ENCODE data around the gene MCC.

DNA sequence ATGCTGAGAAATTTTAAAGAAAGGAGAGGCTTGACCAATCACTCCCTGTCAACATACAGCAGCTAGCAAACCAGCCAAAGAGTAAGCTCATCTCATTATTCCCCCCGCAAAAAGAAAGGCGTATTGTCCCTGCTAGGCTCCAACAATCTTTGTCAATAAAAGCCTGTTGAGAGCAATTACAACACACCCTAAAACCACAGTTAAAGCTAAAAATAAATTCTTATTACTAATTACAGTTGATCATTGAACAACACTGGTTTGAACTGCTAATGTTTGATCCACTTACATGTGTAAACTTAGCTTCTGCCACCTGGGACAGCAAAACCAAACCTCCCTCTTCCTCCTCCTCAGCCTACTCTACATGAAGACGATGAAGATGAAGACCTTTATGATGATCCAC, 204.7 kb downstream of the MCC start:
- TF ChIP-seq, protein P1, sequence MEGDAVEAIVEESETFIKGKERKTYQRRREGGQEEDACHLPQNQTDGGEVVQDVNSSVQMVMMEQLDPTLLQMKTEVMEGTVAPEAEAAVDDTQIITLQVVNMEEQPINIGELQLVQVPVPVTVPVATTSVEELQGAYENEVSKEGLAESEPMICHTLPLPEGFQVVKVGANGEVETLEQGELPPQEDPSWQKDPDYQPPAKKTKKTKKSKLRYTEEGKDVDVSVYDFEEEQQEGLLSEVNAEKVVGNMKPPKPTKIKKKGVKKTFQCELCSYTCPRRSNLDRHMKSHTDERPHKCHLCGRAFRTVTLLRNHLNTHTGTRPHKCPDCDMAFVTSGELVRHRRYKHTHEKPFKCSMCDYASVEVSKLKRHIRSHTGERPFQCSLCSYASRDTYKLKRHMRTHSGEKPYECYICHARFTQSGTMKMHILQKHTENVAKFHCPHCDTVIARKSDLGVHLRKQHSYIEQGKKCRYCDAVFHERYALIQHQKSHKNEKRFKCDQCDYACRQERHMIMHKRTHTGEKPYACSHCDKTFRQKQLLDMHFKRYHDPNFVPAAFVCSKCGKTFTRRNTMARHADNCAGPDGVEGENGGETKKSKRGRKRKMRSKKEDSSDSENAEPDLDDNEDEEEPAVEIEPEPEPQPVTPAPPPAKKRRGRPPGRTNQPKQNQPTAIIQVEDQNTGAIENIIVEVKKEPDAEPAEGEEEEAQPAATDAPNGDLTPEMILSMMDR (IDR thresholded peaks at IDR 0.05): no peak
- no peak for TF ChIP-seq HOXA7 (CRISPR knock-in tag; IDR thresholded peaks at IDR 0.05)

Measured in A549 (cell line).